ENCODE results near the gene ZAR1L. TPM values are rescaled to one million over a fixed set of nuclear protein-coding genes. Genes with fewer than 3 reads are reported as not detected.

ZAR1L gene
- total RNA-seq, 1 experiment from 2014 or later, result 0.21 TPM

DNA sequence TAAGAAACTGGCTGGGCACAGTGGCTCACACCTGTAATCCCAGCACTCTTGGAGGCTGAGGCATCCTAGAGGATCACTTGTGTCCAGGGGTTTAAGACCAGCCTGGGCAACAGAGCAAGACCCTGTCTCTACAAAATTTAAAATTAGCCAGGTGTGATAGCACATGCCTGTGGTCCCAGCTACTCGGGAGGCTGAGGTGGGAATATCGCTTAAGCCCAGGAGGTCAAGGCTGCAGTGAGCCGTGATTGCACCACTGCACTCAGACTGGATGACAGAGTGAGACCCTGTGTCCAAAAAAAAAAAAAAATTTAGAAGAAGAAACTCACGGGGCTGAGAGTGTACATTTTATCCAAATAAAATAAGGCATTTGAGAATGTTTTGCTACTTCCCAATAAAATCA lies 58.9 kb downstream of the ZAR1L start:
- no peaks in the 10 kb centered on the region for H3K27me3 ChIP-seq (replicated peaks)
- H3K27ac ChIP-seq, result no peak overlapping the region
- H3K4me1 ChIP-seq (replicated peaks), result peaks cover 10% of the 10 kb centered on the region
- no peaks in the 10 kb centered on the region for H3K9me3 ChIP-seq (replicated peaks)
- no peak overlapping the region for H3K4me3 ChIP-seq
- no peaks in the 10 kb centered on the region for H3K36me3 ChIP-seq
- DNase-seq (ENCODE audit: low read depth in 1 of 2, low spot score in 2 of 2), result no peak

DNA sequence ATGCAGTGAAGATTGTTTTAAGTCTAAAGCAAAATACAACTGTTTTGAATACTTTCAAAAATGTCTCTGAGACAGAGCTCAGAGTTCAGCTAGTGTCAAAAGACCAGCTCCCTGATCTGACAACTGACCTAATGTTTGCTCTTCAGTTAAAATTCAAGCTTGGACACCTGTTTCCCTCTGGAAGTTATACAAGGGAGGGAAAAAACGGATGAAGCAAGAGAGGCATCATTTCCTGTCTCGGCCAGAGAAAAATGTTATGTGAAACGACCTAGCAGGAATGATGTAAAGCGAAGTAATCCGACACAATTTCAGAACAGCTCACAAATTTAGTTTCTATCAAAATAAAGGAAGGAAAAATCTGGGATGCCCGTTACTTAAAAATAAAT lies 59.4 kb downstream of the ZAR1L start:
- DNase-seq (ENCODE audit: low read depth in 1 of 2, low spot score in 2 of 2), result no peak
- Histone ChIP-seq H3K9me3 (replicated peaks) (no peaks in the 10 kb centered on the region), H3K4me1 (replicated peaks) (peaks cover 5% of the 10 kb centered on the region), H3K36me3 (no peaks in the 10 kb centered on the region), H3K4me3 (no peak overlapping the region), H3K27ac (no peak overlapping the region), H3K27me3 (replicated peaks) (no peaks in the 10 kb centered on the region)

DNA sequence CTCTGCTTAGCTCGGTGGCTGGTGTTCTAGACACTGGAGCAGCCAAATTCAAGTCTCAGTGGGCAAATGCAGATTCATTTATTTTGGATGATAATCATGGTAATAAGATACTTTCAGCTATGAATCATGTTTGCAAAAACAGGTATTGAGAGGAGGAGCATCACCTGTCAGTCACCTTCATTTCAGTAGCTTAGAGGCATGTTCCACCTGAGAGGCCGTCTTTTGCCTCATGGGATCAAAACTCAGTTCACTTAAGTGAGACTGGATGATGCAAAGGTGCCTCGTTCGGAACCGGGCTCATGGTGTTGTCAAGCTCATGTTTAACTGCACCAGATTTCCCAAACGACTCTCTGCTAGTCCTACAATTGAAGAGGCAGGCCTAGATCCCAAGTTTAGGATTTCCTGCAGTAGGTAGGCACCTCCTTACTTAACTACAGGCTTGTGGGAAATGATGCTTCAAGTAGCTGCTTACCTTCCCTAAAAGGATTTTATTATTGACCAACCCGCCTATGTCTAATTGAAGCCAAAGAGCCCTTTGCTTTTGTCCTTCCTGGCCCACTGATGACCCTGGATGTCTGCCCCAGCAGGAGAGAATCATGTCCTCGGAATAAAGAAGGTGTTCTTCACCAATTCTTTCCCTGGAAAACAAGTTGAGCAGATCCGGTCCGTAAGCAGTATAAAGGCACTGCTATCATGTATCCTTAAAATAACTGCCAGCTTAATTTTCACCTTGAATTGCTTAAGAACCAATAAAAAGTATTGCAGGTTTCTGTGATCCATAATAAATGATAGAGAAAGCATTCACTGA lies 60.0 kb downstream of the ZAR1L start:
- Histone ChIP-seq H3K4me1 (replicated peaks) (no peaks in the 10 kb centered on the region), H3K36me3 (no peaks in the 10 kb centered on the region), H3K27me3 (replicated peaks) (no peaks in the 10 kb centered on the region), H3K4me3 (no peak overlapping the region), H3K9me3 (replicated peaks) (no peaks in the 10 kb centered on the region), H3K27ac (no peak overlapping the region)
- DNase-seq (ENCODE audit: low read depth in 1 of 2, low spot score in 2 of 2), result no peak

DNA sequence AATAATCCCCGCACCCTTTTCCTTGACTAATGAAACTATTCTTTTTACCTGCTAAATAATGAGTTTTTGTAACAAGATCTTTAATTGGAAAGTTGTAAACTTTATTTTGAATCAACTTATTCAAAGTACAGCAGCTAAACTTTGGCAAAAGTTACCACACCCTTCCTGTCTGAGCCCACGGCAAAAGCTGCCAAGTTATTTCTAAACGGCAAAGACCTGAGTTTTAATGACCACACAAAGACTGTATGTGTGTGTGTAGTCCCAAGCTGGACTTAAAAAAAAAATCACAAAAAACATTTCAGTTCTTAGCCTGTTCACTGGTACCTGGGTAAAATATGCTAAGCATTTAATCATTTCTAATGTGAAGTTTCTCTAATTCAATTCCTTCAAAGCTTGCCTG lies 60.7 kb downstream of the ZAR1L start:
- DNase-seq (ENCODE audit: low read depth in 1 of 2, low spot score in 2 of 2), result no peak
- Histone ChIP-seq H3K9me3 (replicated peaks) (no peaks in the 10 kb centered on the region), H3K4me1 (replicated peaks) (no peaks in the 10 kb centered on the region), H3K27me3 (replicated peaks) (no peaks in the 10 kb centered on the region), H3K36me3 (no peaks in the 10 kb centered on the region), H3K4me3 (no peak overlapping the region), H3K27ac (no peak overlapping the region)

DNA sequence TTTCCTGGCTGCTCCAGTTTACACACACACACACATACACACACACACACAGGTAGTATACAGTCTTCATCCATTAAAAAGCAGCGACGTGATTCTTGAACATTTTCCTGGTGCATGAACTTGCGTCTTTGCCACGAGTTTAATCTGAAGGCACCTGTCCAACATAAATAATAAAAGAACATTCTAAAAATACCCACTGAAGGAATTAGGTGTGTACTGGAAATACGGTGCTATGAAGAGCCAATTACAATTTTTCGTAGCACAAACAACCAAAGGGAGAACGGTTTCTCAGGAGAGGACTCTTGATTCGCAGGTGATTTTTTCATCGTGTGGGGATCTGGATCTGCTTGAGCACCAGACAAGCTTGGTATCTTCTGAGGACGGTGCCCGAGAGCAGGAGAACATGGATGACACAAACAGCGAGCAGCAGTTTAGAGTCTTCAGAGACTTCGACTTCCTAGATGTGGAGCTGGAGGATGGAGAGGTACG lies 61.2 kb downstream of the ZAR1L start:
- H3K36me3 ChIP-seq, result no peaks in the 10 kb centered on the region

More for the DNA sequence above, 61.2 kb downstream of the ZAR1L start:
- Histone ChIP-seq H3K4me3 (no peak overlapping the region), H3K27me3 (replicated peaks) (no peaks in the 10 kb centered on the region), H3K9me3 (replicated peaks) (no peaks in the 10 kb centered on the region), H3K27ac (no peak overlapping the region), H3K4me1 (replicated peaks) (no peaks in the 10 kb centered on the region)
- DNase-seq (ENCODE audit: low read depth in 1 of 2, low spot score in 2 of 2), result no peak

Other genes starting within 250 kb of the ZAR1L start
- gene BRCA2, start 145 bp upstream of the ZAR1L start, total RNA-seq (2014; rRNA removed; shearing (Covaris generic)), result 7.7 and 14.7 TPM in 2 replicates
- 0.53 TPM in 1 of 2 replicates, not detected in the other for gene N4BP2L1, start 112.8 kb upstream of the ZAR1L start, total RNA-seq (2014; rRNA removed; shearing (Covaris generic))
- 28.9 and 44.4 TPM in 2 replicates for gene N4BP2L2, start 223.4 kb upstream of the ZAR1L start, total RNA-seq (2014; rRNA removed; shearing (Covaris generic))

Data from SJSA1 (cell line).